Epithelial cell of proximal tubule (primary cell): Measurements from ENCODE around the gene DCTPP1. TPM values are rescaled to one million over a fixed set of nuclear protein-coding genes. Genes with fewer than 3 reads are reported as not detected.

Experiments
- DNase-seq: peaks from one replicate; pipeline ENCODE4 v3.0.0-alpha.2; 2011; ENCODE audit warnings: low read depth
- H3K4me3 ChIP-seq: 2 replicates; pipeline ENCODE4 v1.5.1; 2011; ENCODE audit warnings: low read depth, mild to moderate bottlenecking, low read length
- total RNA-seq: library from RNA; depleted of rRNA; stranded (reverse); fragments of >200 nt; gene quantifications from 2 replicates; pipeline ENCODE4 v1.2.3, GENCODE V29; 2015
- TF ChIP-seq, protein P1 (sequence below): conservative IDR thresholded peaks from 2 replicates; pipeline ENCODE4 v1.5.1; 2012; ENCODE audit warnings: low read depth, mild to moderate bottlenecking, low read length

DCTPP1 gene
- total RNA-seq, 1 donor from 2014 or later: 108 TPM

DNA sequence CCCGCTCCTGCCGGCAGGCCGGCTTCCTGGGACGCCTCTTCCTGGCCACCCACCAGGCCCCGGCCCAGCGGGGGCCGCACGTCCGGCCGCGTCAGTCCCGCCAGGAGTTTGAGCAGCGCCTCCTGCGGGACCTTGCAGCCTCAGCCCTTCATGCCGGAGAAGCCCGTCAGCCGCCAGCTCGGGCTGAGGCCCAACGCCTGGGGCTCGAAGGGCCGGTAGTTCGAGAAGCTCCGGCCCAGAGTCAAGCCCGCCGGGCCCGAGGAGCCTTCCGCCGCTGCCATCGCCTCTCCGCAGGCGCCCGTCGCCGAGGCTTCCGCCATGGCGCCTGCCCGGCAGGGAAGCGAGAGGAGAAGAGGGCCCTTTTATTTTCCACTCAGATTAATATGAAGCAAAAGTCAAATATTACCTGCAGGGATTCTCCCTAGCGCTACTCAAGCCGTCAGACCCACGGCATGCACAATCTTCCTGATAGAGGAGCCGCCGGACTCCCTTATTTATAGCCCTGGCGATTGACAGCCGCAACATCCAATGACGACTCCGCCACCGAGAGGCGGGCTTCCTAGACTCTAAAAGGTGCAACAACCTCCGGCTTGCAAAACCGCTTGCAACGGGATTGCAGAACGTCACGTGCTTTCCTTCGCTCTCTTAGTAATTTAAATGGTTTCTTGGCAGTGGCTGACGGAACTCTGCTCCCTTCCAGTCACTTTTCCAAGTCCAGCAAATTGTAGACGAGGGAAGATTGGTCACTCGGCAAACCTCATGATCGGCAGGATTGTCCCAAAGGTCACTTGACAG is 15.8 kb upstream of the DCTPP1 start, which contains the start of gene SEPHS2:
Gene SEPHS2, minus strand, starts transcription at position 467 of the 795 bp plus-strand sequence. Its CDS starts 147 bp downstream, at position 320.
- peak within 1 kb of the TSS; percentile 98 for H3K4me3 ChIP-seq
- TF ChIP-seq, protein P1, sequence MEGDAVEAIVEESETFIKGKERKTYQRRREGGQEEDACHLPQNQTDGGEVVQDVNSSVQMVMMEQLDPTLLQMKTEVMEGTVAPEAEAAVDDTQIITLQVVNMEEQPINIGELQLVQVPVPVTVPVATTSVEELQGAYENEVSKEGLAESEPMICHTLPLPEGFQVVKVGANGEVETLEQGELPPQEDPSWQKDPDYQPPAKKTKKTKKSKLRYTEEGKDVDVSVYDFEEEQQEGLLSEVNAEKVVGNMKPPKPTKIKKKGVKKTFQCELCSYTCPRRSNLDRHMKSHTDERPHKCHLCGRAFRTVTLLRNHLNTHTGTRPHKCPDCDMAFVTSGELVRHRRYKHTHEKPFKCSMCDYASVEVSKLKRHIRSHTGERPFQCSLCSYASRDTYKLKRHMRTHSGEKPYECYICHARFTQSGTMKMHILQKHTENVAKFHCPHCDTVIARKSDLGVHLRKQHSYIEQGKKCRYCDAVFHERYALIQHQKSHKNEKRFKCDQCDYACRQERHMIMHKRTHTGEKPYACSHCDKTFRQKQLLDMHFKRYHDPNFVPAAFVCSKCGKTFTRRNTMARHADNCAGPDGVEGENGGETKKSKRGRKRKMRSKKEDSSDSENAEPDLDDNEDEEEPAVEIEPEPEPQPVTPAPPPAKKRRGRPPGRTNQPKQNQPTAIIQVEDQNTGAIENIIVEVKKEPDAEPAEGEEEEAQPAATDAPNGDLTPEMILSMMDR: peak; percentile 43
- DNase-seq: peak; percentile 94

- TF ChIP-seq, protein P1: no peak
- DNase-seq: no peak
- H3K4me3 ChIP-seq: peak overlapping the region; percentile 98
Observed at GRCh38 chr16:30445149-30445407, 15.2 kb upstream of the DCTPP1 start.

- TF ChIP-seq, protein P1: no peak
- no peak for DNase-seq
- H3K4me3 ChIP-seq: peak overlapping the region; percentile 98
Observed at GRCh38 chr16:30444231-30445148, 14.7 kb upstream of the DCTPP1 start.

GRCh38 chr16:30443631-30444030 is 13.8 kb upstream of the DCTPP1 start:
- TF ChIP-seq, protein P1: no peak
- no peak for DNase-seq
- H3K4me3 ChIP-seq: peak overlapping the region; percentile 6

DNA sequence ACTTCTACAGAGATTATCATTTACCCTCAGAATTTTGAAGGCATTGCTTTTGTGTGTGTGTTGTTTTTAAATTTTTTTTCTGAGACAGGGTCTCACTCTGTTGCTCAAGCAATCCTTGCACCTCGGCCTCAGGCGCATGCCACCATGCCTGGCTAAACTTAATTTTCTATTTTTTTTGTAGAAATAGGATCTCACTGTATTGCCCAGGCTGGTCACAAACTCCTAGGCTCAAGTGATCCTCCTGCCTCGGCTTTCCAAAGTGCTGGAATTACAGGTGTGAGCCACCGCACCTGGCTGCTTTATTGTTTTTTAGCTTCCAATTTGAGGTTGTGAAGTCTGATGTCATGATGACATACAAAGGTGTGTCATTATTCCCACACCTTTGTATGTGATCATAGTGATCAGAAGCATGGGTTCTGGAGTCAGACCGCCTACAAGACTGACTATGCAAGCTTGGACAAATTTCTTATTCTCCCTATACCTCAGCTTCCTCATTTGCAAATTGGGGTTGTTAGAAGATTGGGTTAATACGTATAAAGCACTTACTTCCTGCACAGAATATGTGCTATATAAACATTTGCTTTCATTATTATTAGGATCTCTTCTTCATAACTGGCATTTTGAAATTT is 10.0 kb upstream of the DCTPP1 start:
- TF ChIP-seq, protein P1: no peak
- no peak for DNase-seq
- no peak overlapping the region for H3K4me3 ChIP-seq

GRCh38 chr16:30438835-30439234 is 9.0 kb upstream of the DCTPP1 start:
- TF ChIP-seq, protein P1: no peak
- DNase-seq: no peak

More at GRCh38 chr16:30438835-30439234, 9.0 kb upstream of the DCTPP1 start:
- H3K4me3 ChIP-seq: no peak overlapping the region
